OCI-LY1 (cell line): ENCODE data around the gene ZNF333.
"Not testable (repeated sequence)": the region's sequence is repeated elsewhere in the genome, so short reads cannot be mapped to it uniquely, and the experiment has no call there.

Experiments
- H2AFZ ChIP-seq: fragments of 200-600 bp; sonication (generic), shearing (Covaris generic); 2 replicates; pipeline ENCODE4 v1.6.0; 2014; ENCODE audit warnings: antibody characterized with exemption, mild to moderate bottlenecking, low read length
- H3F3A ChIP-seq: fragments of 200-600 bp; sonication (generic), shearing (Covaris generic); 2 replicates; pipeline ENCODE4 v1.6.0; 2014; ENCODE audit warnings: mild to moderate bottlenecking, antibody characterized with exemption, low read length, moderate library complexity; ENCODE audit not compliant: insufficient read depth
- H3K27ac ChIP-seq: fragments of 200-600 bp; sonication (generic); 2 replicates; pipeline ENCODE4 v1.5.1; 2014; ENCODE audit warnings: low read length, mixed run types, mild to moderate bottlenecking, low read depth; ENCODE audit not compliant: poor library complexity, severe bottlenecking
- H3K27me3 ChIP-seq: fragments of 200-600 bp; sonication (generic); 2 replicates; pipeline ENCODE4 v1.6.0; 2014; ENCODE audit warnings: antibody characterized with exemption, mild to moderate bottlenecking, low read length, moderate library complexity; ENCODE audit not compliant: insufficient read depth
- H3K36me3 ChIP-seq: fragments of 200-600 bp; sonication (generic); 2 replicates; pipeline ENCODE4 v1.6.1; 2014; ENCODE audit warnings: mild to moderate bottlenecking, antibody characterized with exemption, low read length, moderate library complexity, mixed read lengths; ENCODE audit not compliant: insufficient read depth
- H3K4me1 ChIP-seq: fragments of 200-600 bp; sonication (generic); 2 replicates; pipeline ENCODE4 v1.5.1; 2014; ENCODE audit warnings: mild to moderate bottlenecking, low read length, moderate library complexity; ENCODE audit not compliant: insufficient read depth, severe bottlenecking
- H3K4me2 ChIP-seq: fragments of 200-600 bp; sonication (generic), shearing (Covaris generic); 2 replicates; pipeline ENCODE4 v1.6.1; 2014; ENCODE audit warnings: low read length
- H3K4me3 ChIP-seq: fragments of 200-600 bp; sonication (generic); 2 replicates; pipeline ENCODE4 v1.5.1; 2014; ENCODE audit warnings: low read length, low read depth, mild to moderate bottlenecking, mixed read lengths; ENCODE audit not compliant: poor library complexity, severe bottlenecking
- H3K79me2 ChIP-seq: fragments of 200-600 bp; shearing (Covaris generic); 2 replicates; pipeline ENCODE4 v1.6.1; 2016; ENCODE audit warnings: mixed run types, low read length, mixed read lengths; ENCODE audit not compliant: insufficient read depth
- H3K9ac ChIP-seq: fragments of 200-600 bp; sonication (generic), shearing (Covaris generic); 2 replicates; pipeline ENCODE4 v1.6.1; 2014; ENCODE audit warnings: mild to moderate bottlenecking, low read length, mixed read lengths
- H3K9me2 ChIP-seq: fragments of 200-600 bp; sonication (generic), shearing (Covaris generic); 2 replicates; pipeline ENCODE4 v1.6.1; 2014; ENCODE audit warnings: low read depth, mild to moderate bottlenecking, low read length, mixed read lengths
- H3K9me3 ChIP-seq: fragments of 200-600 bp; shearing (Covaris generic); 2 replicates; pipeline ENCODE4 v1.6.1; 2014; ENCODE audit warnings: low read length, mixed read lengths
- H4K20me1 ChIP-seq: fragments of 200-600 bp; sonication (generic), shearing (Covaris generic); 2 replicates; pipeline ENCODE4 v1.6.0; 2016; ENCODE audit warnings: mild to moderate bottlenecking, low read length; ENCODE audit not compliant: insufficient read depth
- EZH2 ChIP-seq: fragments of 200-600 bp; sonication (generic), shearing (Covaris generic); IDR thresholded peaks from 2 replicates; pipeline ENCODE4 v1.8.0; 2017; ENCODE audit warnings: borderline replicate concordance, mixed run types, mild to moderate bottlenecking, antibody characterized with exemption, low read length, moderate library complexity, mixed read lengths
- TF ChIP-seq, protein P1 (sequence below): fragments of 200-600 bp; sonication (generic), shearing (Covaris generic); IDR thresholded peaks from 2 replicates; pipeline ENCODE4 v1.5.1; 2017; ENCODE audit warnings: mild to moderate bottlenecking, antibody characterized with exemption, low read length, moderate library complexity, mixed read lengths

Gene ZNF333

GRCh38 chr19:14770944-14771839, 81.3 kb downstream of the ZNF333 start:
- Histone ChIP-seq H3K4me3 (no peak overlapping the region), H3K27me3 (no peaks in the 10 kb centered on the region), H3K4me1 (no peaks in the 10 kb centered on the region), H3K9me2 (no peaks in the 10 kb centered on the region), H3K36me3 (no peaks in the 10 kb centered on the region), H4K20me1 (no peaks in the 10 kb centered on the region), H3K9me3 (no peaks in the 10 kb centered on the region), H3K27ac (no peak overlapping the region), H3K4me2 (no peak overlapping the region), H3K9ac (no peak overlapping the region), H3F3A (no peaks in the 10 kb centered on the region), H3K79me2 (no peaks in the 10 kb centered on the region), H2AFZ (no peak overlapping the region)
- TF ChIP-seq, protein P1, sequence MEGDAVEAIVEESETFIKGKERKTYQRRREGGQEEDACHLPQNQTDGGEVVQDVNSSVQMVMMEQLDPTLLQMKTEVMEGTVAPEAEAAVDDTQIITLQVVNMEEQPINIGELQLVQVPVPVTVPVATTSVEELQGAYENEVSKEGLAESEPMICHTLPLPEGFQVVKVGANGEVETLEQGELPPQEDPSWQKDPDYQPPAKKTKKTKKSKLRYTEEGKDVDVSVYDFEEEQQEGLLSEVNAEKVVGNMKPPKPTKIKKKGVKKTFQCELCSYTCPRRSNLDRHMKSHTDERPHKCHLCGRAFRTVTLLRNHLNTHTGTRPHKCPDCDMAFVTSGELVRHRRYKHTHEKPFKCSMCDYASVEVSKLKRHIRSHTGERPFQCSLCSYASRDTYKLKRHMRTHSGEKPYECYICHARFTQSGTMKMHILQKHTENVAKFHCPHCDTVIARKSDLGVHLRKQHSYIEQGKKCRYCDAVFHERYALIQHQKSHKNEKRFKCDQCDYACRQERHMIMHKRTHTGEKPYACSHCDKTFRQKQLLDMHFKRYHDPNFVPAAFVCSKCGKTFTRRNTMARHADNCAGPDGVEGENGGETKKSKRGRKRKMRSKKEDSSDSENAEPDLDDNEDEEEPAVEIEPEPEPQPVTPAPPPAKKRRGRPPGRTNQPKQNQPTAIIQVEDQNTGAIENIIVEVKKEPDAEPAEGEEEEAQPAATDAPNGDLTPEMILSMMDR, result no peak
- no peak for TF ChIP-seq EZH2

- no peaks in the 10 kb centered on the region for H3K36me3 ChIP-seq
- H3K9me3 ChIP-seq, result no peaks in the 10 kb centered on the region
- no peaks in the 10 kb centered on the region for H4K20me1 ChIP-seq
- H3K79me2 ChIP-seq, result no peaks in the 10 kb centered on the region
- no peaks in the 10 kb centered on the region for H3F3A ChIP-seq
- no peak overlapping the region for H3K4me2 ChIP-seq
- H3K4me3 ChIP-seq, result no peak overlapping the region
- no peaks in the 10 kb centered on the region for H3K27me3 ChIP-seq
- H2AFZ ChIP-seq, result no peak overlapping the region
- H3K27ac ChIP-seq, result no peak overlapping the region
- H3K4me1 ChIP-seq, result no peaks in the 10 kb centered on the region
- TF ChIP-seq EZH2, result no peak
- TF ChIP-seq, protein P1, result no peak
- no peaks in the 10 kb centered on the region for H3K9me2 ChIP-seq
- no peak overlapping the region for H3K9ac ChIP-seq
Measured at GRCh38 chr19:14772467-14772866, 82.6 kb downstream of the ZNF333 start.

DNA sequence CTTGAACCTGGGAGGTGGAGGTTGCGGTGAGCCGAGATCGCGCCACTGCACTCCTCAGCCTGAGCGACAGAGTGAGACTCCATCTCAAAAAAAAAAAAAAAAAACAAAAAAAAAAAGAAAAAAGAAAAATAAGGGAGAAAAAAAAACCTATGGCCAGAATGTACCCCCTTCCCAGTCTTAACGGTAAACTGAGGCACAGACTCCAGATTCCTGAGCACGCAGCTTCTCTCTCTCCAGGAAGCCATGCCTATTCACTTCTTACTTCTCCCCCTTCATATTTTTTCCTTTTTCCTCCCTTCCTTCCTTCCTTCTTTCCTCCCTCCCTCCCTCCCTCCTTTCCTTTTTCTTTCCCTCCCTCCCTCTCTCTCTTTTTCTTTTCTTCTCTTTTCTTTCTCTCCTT, 83.1 kb downstream of the ZNF333 start:
- H3K27ac ChIP-seq, result no peak overlapping the region
- no peaks in the 10 kb centered on the region for H3F3A ChIP-seq
- H3K27me3 ChIP-seq, result no peaks in the 10 kb centered on the region
- H3K79me2 ChIP-seq, result no peaks in the 10 kb centered on the region
- no peak overlapping the region for H3K9ac ChIP-seq
- no peaks in the 10 kb centered on the region for H4K20me1 ChIP-seq
- no peaks in the 10 kb centered on the region for H3K9me3 ChIP-seq
- no peak overlapping the region for H3K4me2 ChIP-seq
- no peak overlapping the region for H3K4me3 ChIP-seq
- no peaks in the 10 kb centered on the region for H3K36me3 ChIP-seq
- no peak for TF ChIP-seq EZH2
- TF ChIP-seq, protein P1, result no peak
- no peaks in the 10 kb centered on the region for H3K9me2 ChIP-seq
- no peaks in the 10 kb centered on the region for H3K4me1 ChIP-seq
- no peak overlapping the region for H2AFZ ChIP-seq

- H2AFZ ChIP-seq, H3K27ac ChIP-seq, H3K27me3 ChIP-seq, H3K79me2 ChIP-seq, H3K9me3 ChIP-seq, H3K4me3 ChIP-seq, H3K4me2 ChIP-seq, H3F3A ChIP-seq, H3K9me2 ChIP-seq, H3K36me3 ChIP-seq, H3K4me1 ChIP-seq, H4K20me1 ChIP-seq, H3K9ac ChIP-seq: not testable (repeated sequence)
Measured at GRCh38 chr19:14773722-14774121, 83.9 kb downstream of the ZNF333 start.
